GM19463 (cell line): Measurements from ENCODE around the gene ATP6V0E2.

Experiments used
- ATAC-seq: cut with Tn5 transposase; IDR thresholded peaks from one replicate; pipeline ENCODE4 v1.9.1; 2021; ENCODE audit warnings: mild to moderate bottlenecking, moderate library complexity; ENCODE audit not compliant: unreplicated experiment

ATP6V0E2 gene

DNA sequence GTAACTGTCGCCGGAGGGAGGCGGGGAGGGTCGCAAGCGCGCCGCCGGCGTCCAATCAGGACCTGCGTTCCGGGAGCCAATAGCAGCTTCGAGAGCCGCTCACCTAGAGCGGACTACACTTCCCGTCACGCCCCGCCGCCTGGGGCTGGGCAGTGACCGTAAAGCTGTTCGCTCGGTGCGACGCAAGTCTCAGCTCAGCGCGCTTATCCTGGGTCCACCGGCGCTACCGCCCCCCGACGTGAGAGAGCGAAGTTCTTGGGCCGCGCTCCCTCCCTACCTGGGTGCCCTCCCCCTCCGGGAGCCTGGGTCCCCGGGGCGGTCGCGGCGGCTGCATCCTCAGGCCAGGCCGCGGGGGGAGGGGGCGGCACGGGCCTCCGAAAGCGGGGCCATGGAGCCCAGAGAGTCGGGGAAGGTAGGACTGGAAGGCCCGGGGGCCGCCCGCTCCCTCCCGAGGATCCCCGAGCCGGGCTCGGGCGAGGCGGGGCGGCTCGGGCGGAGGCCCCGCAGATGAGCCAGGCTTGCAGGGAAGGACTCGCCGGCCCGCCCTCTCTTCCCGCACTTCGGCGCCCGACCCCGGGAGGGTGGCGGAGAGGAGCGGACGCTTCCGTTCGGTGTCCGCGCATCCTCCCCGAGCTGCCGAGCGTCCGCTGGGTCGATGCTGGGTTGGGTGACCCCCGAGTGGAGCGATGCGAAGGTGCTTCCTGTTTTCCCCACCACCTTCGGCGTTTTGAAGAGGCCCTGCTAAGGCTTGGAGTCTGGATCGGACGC, 35.4 kb upstream of the ATP6V0E2 start, which contains the start of gene ZNF862:
TSS of gene ZNF862 (plus strand) at position 152 of the 768 bp plus-strand sequence. CDS start at position 389, 237 bp downstream.
- peak; percentile 97 for ATAC-seq

DNA sequence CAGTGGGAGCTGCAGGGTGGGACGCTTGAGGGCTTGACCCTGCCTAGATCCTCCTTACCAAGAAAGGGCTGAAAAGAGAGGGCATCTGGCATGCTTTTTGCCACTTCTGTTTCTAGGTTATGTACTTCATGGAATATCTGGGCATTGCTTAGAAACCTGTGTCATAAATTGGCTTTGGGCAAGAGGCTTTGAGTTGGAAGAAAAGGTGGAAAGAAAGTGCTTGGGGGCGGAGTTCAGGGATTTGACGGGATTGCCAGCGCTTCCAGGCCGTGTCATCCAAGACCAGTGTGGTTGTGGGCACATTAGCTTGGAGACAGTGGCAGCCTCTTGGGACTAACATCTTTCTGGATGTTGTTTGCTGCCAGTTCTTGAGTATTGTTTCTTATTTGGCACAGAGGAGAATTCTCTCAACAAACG, 34.8 kb upstream of the ATP6V0E2 start:
- no peak for ATAC-seq

DNA sequence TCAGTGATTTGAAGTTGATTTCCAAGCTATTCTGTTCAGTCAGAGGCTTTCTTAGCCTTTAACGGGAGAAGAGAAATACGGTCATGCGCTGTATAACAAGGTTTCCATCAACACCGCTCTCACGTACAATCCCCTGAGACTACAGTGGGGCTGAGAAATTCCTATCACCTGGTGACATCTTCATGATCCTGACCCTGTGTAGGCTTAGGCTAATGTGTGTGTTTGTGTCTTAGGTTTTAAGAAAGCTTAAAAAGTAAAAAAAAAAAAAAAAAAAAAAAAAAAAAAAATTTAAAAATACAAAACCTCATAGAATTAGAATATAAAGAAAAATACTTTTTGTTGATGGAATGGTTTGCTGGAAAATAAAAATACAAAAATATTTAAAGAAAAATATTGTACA, 33.8 kb upstream of the ATP6V0E2 start:
- no peak for ATAC-seq

DNA sequence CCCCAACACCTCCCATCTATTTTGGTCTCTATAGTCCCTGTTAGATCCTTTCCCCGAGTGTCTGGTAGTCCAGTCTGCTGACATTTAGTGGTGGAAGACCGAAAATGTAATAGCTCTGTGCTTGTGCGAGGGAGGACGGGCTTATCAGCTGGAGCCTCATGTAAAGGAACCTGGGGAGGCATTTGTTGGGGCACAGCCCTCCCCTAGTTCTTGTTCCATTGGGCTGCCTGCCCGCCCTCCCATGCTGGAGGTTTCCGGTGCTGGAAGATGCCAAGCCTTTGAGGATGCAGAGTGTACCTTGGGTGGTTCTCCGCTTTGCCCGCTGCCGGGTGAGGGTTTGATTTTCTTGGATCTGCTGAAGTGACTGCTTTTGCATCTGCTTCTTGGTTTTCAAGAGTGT, 30.2 kb upstream of the ATP6V0E2 start:
- no peak for ATAC-seq

DNA sequence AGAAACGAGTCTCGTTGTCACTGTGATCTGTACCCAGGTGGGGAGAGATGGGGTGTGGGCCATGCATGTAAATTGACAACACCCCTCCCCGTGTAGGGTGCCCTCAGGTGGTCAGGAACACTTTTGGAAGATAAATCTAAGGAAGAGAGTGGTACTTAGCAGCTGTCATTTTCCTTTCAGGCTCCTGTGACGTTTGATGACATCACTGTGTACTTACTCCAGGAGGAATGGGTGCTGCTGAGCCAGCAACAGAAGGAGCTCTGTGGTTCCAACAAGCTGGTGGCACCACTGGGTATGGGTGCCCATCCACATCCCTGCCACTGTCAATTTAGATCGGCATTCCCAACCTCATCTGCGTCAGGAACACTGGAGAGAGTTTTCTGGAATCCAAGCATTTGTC, 29.3 kb upstream of the ATP6V0E2 start:
- ATAC-seq, result no peak

DNA sequence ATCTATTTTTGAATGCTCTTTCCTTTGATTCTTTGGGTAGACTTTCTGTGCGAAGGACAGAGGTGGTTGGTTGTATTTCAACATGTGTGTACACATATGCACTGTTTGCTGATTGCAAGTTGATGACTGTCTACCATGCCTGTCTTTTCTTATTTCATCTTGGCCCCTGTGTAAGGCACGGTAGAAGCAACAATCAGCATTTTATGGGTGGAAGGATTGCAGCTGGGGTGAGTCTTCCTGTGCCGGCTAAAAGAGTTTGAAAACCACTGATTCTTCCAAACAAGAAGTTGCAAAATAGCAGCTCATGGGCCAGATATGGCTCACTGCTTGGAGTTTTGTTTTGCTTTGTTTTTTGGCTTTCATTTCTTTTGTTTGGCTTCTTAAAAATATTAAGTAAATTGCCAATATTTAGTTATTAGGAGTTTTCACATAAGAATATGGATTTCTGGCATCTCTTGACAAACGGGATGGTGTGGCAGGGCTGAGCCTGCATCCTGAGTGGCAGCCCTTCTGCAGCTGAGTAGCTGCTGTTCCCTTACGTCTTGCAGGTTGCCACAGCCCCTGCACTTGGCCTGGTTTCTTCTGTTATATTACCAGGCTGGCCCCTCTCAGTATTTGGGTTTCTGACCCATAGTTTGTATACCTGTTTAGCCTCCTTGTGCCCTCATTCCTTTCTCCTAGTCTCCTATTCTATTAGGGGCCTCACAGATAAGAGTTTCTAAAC, 28.4 kb upstream of the ATP6V0E2 start:
- no peak for ATAC-seq

DNA sequence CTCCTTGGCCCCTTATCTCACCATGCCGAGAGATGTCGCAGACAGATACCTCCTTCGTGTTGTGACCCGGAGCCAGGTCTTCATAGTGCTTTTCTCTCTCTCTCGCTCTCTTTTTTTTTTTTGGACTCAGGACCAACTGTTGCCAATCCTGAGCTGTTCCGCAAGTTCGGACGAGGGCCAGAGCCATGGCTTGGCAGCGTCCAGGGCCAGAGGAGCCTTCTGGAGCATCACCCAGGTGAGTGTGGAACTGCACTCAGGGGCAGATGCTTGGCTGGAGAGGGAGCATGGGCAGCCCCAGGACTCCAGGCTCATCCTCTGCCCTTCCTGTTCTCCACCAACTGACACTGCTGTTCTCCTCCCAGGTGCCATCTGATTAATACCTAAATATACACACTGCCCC, 27.7 kb upstream of the ATP6V0E2 start:
- ATAC-seq, result no peak

DNA sequence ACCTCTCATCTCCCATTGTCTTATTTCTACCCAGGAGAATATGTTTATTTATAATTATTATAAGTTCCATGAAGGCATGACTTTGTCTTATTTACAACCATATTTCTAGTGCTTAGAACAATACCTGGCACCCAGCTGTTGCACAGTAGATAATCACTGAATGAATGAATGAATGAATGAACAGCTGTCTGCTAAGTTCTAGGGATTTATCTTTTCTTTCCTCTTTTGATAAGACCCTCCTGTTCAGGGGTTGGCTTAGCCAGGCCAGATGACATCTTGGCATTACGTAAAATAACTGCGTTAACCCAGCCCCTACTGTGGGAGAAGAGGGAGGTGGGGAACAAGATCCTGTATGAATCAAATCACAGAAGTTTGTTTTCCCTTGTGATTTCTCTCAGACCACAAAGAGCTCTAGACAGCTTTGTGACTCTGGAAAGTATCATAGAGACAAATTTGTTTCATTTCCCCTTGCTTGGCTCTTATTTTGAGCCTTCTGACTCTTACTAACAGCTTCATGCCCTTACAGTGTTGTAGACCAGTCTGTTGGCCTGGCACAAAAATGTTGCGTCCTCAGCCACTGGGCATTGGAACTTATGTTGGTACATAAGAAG, 27.2 kb upstream of the ATP6V0E2 start:
- ATAC-seq, result peak; percentile 91

DNA sequence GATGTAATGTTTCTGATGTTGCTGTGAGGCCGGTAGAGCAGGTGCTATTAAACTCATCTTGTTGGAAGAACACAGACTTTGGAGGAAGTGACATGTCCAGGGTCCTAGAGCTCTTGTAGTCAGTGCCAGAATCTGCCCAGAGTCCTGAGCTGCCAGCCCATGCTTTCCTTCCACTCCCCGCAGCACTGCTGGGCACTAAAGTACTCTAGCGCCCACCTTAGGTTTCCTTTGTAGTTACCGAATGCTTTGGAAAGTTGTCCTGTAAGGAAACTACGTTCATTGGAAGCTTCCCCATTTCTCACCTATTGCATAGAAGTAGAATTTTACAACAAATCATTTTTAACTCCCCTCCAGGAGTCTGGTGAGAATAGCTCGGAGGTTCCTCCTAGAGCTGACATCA, 24.6 kb upstream of the ATP6V0E2 start:
- ATAC-seq, result no peak

DNA sequence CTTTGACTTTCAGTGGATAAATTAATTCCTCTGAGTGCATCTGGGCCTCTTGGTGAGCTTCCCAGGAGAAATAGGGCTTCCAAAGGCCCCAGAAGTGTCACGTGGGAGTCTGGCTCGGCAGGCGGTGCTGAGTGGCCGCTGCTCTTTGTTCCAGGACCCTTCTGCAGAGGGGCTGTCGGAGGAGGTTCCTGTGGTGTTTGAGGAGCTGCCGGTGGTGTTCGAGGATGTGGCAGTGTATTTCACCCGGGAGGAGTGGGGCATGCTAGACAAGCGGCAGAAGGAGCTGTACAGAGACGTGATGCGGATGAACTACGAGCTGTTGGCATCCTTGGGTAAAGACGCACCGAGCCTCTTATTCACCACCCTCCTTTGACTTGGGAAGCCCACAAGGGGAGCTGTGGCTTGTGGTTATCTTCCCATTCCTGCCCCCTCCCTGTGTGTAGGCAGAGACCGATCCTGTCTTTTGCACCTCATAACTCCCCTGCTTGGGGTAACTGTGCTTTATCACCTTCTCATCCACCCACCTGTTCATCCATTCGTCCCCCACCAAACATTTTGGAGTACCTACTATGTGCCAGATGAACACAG, 23.7 kb upstream of the ATP6V0E2 start:
- ATAC-seq, result no peak

DNA sequence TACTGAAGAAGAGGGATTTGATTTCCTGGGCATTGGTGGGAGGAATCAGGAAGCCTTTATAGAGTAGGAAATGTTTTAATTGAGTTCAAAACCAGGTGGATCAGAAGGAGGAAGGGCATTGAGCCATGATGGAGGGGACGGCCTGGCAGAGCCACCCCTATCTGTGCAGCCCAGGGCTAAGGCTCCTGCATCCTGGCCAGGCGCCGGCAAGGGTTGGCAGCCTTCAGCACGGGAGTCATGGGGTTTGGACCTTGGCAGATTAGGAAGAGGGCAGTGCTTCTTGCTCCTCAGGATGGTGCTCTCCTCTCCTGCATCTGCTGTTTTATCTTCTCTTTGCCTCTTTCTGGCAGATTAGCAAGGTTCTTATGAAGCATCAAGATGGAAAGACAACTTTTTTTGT, 23.1 kb upstream of the ATP6V0E2 start:
- ATAC-seq, result no peak

DNA sequence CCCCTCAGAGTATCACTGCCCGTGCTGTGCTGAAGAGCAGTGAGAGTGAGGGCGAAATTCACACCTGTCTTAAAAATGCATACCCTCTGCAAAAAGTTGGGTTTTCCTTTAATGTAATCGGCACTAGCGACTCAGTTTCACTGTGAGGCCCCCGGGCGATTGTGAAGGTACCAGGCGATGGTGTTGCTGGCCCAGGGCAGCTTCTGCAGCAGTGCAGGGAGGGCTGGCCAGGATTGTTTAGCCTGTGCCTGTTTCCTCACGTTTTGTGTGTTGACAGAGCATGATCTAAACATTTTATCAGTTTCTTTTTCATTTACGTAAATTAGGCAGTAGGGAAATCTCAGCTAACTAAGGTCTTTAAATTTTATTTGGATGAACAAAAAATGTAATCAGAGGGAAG, 22.3 kb upstream of the ATP6V0E2 start:
- no peak for ATAC-seq

DNA sequence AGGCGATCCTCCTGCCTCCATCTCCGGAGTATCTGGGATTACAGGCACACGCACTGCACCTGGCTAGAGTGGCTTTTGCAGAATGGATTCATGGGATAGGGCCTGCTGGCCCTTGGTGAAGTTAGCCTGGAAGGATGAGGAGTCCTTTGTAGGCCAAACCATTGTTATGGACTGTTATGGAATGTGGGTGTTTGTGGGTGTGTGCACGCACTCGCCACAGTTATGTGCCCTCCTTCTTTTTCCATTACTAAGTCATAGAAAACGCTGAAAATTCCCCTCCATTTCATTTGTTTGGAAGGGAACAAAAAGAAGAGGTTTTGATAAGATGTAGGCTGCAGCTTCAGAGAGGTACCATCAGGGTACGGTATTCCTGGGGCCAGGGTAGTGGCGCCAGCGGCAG, 20.6 kb upstream of the ATP6V0E2 start:
- no peak for ATAC-seq

DNA sequence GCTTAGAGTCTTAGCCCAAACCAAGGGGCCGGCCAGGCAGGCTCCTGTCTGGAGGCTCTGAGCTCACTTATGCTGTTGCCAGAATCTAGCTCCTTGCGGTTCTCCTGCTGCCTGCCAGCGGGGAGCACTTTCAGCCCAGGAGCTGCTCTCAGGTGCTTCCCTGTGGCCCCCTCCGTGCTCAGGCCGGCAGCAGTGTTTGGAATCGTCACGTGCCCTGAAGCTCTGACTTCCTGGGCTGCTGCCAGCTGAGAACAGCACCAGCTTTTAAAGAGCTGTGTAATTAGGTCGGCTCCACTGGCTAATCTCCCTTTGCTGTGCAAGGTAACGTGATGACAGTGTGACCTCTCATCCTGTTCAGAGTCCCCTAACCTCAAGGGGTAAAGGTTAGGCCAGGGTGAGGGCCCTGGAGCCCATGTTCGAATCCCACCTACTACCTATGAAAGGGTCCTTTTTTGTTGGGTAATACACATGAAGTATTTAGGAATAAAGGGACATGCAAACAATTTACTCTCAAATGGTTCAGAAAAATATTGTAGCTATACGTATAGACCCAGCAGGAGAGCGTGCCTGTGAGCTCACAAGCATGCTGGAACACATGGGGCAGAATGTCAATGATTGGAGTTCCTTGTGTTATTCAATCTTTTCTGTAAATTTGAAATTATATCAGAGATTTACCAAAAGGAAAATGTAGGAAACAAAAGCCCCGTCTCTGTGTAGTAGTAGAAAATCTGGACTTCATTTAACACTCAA, 19.0 kb upstream of the ATP6V0E2 start:
- ATAC-seq, result no peak

DNA sequence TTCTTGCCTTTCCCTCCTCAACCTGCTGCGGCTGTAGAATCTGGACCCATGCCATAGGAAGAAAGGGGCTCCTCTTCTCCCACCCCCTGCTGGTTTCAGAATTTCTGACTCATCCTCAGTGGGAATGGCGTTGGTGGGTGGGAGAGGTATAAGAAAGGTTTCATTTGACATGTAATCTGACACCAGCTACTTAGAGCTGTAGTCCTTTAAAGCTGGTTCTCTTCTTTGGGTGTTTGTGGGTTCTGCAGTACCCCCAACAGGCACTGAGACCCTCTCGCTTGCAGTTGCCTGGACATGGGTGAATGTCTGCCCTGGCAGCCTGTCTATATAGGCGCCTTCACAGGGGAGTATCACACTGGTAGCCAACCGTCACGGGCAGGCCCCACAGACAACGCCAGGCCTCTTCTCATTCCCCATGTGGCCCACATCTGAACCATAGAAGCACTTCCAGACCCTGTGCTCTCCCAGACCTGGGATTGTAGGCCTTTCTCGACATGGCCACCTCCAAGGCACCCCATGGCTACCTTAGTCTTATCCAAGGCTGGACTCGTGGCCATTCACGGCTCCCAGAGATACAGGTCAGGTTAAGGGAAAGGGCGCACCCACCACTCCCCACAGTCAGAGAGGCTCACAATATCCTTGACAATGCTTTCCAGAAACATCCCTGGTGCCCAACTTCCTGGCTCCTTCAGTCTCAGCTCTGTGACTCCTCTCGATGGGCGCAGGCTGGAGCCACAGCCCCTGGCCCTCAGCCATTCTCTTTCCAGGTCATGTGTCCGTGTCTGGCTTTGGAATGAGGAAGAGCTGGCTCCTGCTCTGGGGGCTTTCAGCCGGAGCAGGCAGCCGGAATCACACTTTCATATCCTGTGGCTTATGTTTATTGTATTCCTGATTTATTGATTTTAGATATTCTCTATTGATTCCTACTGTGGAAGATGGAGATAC, 18.1 kb upstream of the ATP6V0E2 start:
- ATAC-seq, result no peak

DNA sequence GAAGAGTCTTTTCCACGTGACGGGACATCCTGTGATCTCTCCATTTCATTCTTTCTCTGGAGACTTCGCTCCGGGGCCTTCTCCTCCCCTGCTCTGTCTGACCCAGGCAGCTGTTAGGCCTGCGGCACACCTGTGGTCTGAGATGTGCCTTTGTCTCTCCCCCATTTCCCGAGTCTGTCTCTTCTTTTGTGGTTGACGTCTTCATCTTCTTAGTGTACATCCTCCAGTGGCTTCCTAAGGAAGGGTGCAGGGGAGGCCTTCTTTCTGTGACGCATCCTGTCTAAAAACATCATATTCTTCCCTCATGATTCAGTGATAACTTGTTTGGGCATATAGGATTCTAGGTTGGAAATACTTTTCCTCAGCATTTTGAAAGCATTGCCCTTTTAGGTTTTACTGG, 17.2 kb upstream of the ATP6V0E2 start:
- no peak for ATAC-seq

DNA sequence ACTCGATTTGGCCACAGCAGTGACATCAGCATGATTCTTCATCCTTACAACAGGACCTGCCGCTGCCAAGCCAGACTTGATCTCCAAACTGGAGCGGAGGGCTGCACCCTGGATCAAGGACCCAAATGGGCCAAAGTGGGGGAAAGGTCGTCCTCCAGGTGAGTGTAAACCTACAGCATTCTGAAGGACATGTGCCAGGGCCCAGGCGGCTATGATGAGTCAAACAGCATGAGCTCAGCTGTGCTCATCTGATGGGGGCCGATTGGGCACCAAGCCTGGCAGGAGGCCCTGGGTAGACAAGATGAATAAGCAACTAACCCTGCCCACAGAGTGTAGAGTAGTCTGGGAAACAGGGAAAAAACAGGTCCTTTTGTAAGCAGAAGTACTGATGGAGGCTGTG, 14.4 kb upstream of the ATP6V0E2 start:
- no peak for ATAC-seq

DNA sequence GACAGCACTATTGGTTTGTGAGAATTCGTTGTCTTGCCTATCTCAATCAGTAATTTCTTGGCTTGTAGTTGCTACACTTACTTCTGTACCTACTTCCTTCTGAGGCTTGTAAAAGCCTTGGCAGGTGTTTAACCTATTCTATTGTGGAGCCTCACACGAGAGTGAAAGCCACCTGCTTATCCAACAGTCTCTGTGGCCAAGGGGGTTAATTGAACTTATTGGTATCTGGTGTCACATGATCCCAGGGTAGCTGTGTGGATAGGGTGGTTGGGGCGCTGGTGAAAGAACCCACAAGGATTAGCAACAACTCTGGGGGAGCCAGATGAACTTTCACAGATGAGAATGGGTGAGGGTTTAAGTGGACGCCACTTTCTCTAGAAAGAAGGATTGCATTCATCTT, 13.9 kb upstream of the ATP6V0E2 start:
- ATAC-seq, result no peak

DNA sequence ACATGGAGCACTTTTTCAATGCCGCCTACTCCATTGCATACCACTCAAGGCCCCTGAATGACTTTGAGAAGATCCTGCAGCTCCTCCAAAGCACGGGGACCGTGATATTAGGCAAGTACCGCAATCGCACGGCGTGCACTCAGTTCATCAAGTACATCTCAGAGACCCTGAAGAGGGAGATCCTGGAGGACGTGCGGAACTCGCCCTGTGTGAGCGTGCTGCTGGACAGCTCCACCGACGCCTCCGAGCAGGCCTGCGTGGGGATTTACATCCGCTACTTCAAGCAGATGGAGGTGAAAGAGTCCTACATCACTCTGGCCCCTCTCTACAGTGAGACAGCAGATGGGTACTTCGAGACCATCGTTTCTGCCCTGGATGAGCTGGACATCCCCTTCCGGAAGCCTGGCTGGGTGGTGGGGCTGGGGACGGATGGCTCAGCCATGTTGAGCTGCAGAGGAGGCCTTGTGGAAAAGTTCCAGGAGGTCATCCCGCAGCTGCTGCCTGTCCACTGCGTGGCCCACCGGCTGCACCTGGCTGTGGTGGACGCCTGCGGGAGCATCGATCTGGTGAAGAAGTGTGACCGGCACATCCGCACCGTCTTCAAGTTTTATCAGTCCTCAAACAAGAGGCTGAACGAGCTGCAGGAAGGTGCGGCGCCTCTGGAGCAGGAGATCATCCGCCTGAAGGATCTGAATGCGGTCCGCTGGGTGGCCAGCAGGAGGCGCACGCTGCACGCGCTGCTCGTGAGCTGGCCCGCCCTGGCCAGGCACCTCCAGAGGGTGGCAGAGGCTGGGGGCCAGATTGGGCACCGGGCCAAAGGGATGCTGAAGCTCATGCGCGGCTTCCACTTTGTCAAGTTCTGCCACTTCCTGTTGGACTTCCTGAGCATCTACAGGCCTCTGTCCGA, 12.7 kb upstream of the ATP6V0E2 start:
- ATAC-seq, result no peak
